HCT116 (cell line): Measurements from ENCODE around the gene ARL5B. TPM values are rescaled to one million over a fixed set of nuclear protein-coding genes. Genes with fewer than 3 reads are reported as not detected.

Source experiments
- ATAC-seq: fragments of 200-7000 bp; cut with Tn5 transposase; 2 replicates; pipeline ENCODE4 v1.9.1; 2020; ENCODE audit warnings: mild to moderate bottlenecking, moderate library complexity
- BruUV-seq: library from RNA; stranded (reverse); fragments of 400-500 nt; replicated peaks from 2 replicates; lab custom pipeline; 2021; lab: Mats Ljungman, UMichigan
- CTCF ChIA-PET: fragments of 300-600 bp; sonication (Branson Sonifier 250); formaldehyde crosslinking; loops from one replicate; lab custom pipeline; 2021; ENCODE audit warnings: antibody characterized with exemption; lab: Charles Lee
- POLR2A ChIA-PET: fragments of 300-600, 350-600 bp; sonication (Branson Sonifier 250); formaldehyde crosslinking; loops from one replicate; lab custom pipeline; 2021; ENCODE audit warnings: antibody characterized with exemption; lab: Charles Lee
- RAD21 ChIA-PET, 2 experiments: fragments of 300-600 bp; sonication (Branson Sonifier 250); formaldehyde crosslinking; loops; one replicate each; lab custom pipeline; 2023; ENCODE audit warnings: low total read pairs in 2 of 2; ENCODE audit not compliant: uncharacterized antibody in 2 of 2, unreplicated experiment in 2 of 2, low non-redundant PET in 1 of 2; lab: Charles Lee
- DNase-seq: peaks from one replicate; pipeline ENCODE4 v3.0.0-alpha.2; 2010; ENCODE audit warnings: low read depth, low spot score
- H2AFZ ChIP-seq: fragments of 200-600 bp; shearing (Covaris generic), sonication (generic); 2 replicates; pipeline ENCODE4 v1.6.1; 2017; ENCODE audit warnings: low read depth, mixed run types, mixed read lengths, antibody characterized with exemption, low read length; ENCODE audit not compliant: poor library complexity, severe bottlenecking
- H3K27ac ChIP-seq: 2 replicates; pipeline ENCODE4 v1.5.1; 2012; ENCODE audit warnings: low read depth, low read length
- H3K27me3 ChIP-seq: fragments of 200-600 bp; sonication (generic); 2 replicates; pipeline ENCODE4 v1.6.1; 2016; ENCODE audit warnings: mixed run types, low read length, mixed read lengths; ENCODE audit not compliant: insufficient read depth
- H3K36me3 ChIP-seq, 2 experiments: fragments of 200-500 bp in 1 of 2; fragments of 200-600 bp in 1 of 2; sonication (Bioruptor generic) in 1 of 2; sonication (generic) in 1 of 2; 2 replicates each; pipeline versions ENCODE4 v1.5.1 to v1.6.1; 2014 to 2016; ENCODE audit warnings: low read length in 2 of 2, inconsistent platforms in 1 of 2, mixed read lengths in 1 of 2, mixed run types in 1 of 2; ENCODE audit not compliant: insufficient read depth in 2 of 2, control insufficient read depth in 1 of 2
- H3K4me1 ChIP-seq, 2 experiments: fragments of 200-600 bp in 1 of 2; sonication (generic) in 1 of 2; 2 replicates each; pipeline versions ENCODE4 v1.5.1 to v1.6.1; 2012 to 2017; ENCODE audit warnings: low read length in 2 of 2, inconsistent platforms in 1 of 2, mild to moderate bottlenecking in 1 of 2, mixed read lengths in 1 of 2, mixed run types in 1 of 2, moderate library complexity in 1 of 2; ENCODE audit not compliant: insufficient read depth in 2 of 2, control insufficient read depth in 1 of 2
- H3K4me2 ChIP-seq: fragments of 200-600 bp; sonication (generic); 2 replicates; pipeline ENCODE4 v1.6.1; 2017; ENCODE audit warnings: mixed run types, low read length, mixed read lengths
- H3K4me3 ChIP-seq, 2 experiments: fragments of 200-600 bp in 1 of 2; sonication (generic) in 1 of 2; replicated peaks in 1 of 2; 2 replicates each; pipeline ENCODE4 v1.5.1; 2011 to 2016; ENCODE audit warnings: low read length in 2 of 2, control low read depth in 1 of 2, low read depth in 1 of 2, mild to moderate bottlenecking in 1 of 2, mixed read lengths in 1 of 2, mixed run types in 1 of 2
- H3K79me2 ChIP-seq: fragments of 200-600 bp; sonication (generic); 2 replicates; pipeline ENCODE4 v1.6.1; 2017; ENCODE audit warnings: mild to moderate bottlenecking, mixed run types, low read length, moderate library complexity, mixed read lengths; ENCODE audit not compliant: insufficient read depth
- H3K9ac ChIP-seq: fragments of 200-600 bp; sonication (generic); 2 replicates; pipeline ENCODE4 v1.6.1; 2016; ENCODE audit warnings: low read length, mixed read lengths
- H3K9me2 ChIP-seq: fragments of 200-600 bp; sonication (generic), shearing (Covaris generic); 2 replicates; pipeline ENCODE4 v1.6.1; 2017; ENCODE audit warnings: mixed run types, mild to moderate bottlenecking, moderate library complexity; ENCODE audit not compliant: insufficient read depth
- H3K9me3 ChIP-seq, 2 experiments: fragments of 200-500 bp in 1 of 2; fragments of 200-600 bp in 1 of 2; sonication (Bioruptor generic) in 1 of 2; sonication (generic) in 1 of 2; 2 replicates each; pipeline ENCODE4 v1.6.1; 2014 to 2017; ENCODE audit warnings: low read length in 2 of 2, mixed read lengths in 2 of 2, inconsistent platforms in 1 of 2, low read depth in 1 of 2, mild to moderate bottlenecking in 1 of 2, mixed run types in 1 of 2, moderate library complexity in 1 of 2; ENCODE audit not compliant: control insufficient read depth in 1 of 2, insufficient read depth in 1 of 2
- H4K20me1 ChIP-seq: fragments of 200-600 bp; sonication (generic), shearing (Covaris generic); 2 replicates; pipeline ENCODE4 v1.6.1; 2017; ENCODE audit warnings: mixed run types, mild to moderate bottlenecking, moderate library complexity; ENCODE audit not compliant: insufficient read depth
- EZH2 ChIP-seq: fragments of 200-600 bp; sonication (generic); IDR thresholded peaks from 2 replicates; pipeline ENCODE4 v1.6.1; 2017; ENCODE audit warnings: antibody characterized with exemption, mixed run types
- JUND ChIP-seq: IDR thresholded peaks from 2 replicates; pipeline ENCODE4 v1.6.1; 2012
- POLR2A ChIP-seq: IDR thresholded peaks from 2 replicates; pipeline ENCODE4 v1.7.0; 2011; ENCODE audit warnings: borderline replicate concordance; ENCODE audit not compliant: insufficient read depth, insufficient read length; ENCODE audit errors: extremely low read depth
- SIN3A ChIP-seq: IDR thresholded peaks from 2 replicates; pipeline ENCODE4 v1.6.1; 2012; ENCODE audit warnings: low read depth
- SP1 ChIP-seq: IDR thresholded peaks from 2 replicates; pipeline ENCODE4 v1.6.1; 2012; ENCODE audit warnings: low read depth
- TCF7L2 ChIP-seq: IDR thresholded peaks from 2 replicates; pipeline ENCODE4 v1.7.0; 2011; ENCODE audit warnings: borderline replicate concordance, inconsistent platforms; ENCODE audit not compliant: insufficient read depth, insufficient read length; ENCODE audit errors: extremely low read depth
- ZFX ChIP-seq: fragments of 450-650 bp; IDR thresholded peaks from 2 replicates; pipeline ENCODE4 v1.6.1; 2017
- intact Hi-C: fragments of 100-400 bp; cut with micrococcal nuclease; formaldehyde crosslinking; loops from 2 replicates; pipeline ENCODE4 v1.10.0; 2022
- total RNA-seq: library from RNA; stranded (reverse); gene quantifications from one replicate; pipeline ENCODE4 v1.2.1, GENCODE V29; 2021; ENCODE audit not compliant: unreplicated experiment
- TF ChIP-seq, protein P1 (sequence below): IDR thresholded peaks from 2 replicates; pipeline ENCODE4 v1.6.1; 2011; ENCODE audit warnings: mild to moderate bottlenecking, low read length, moderate library complexity; ENCODE audit not compliant: insufficient replicate concordance; ENCODE audit errors: extremely low read depth
- TF ChIP-seq, protein P2 (sequence below): IDR thresholded peaks from 2 replicates; pipeline ENCODE4 v1.6.1; 2012; ENCODE audit warnings: low read depth

Gene ARL5B
- total RNA-seq, 1 experiment from 2014 or later: 21.1 TPM

GRCh38 chr10:18665815-18666558, 6.8 kb downstream of the ARL5B start (continued):
- TF ChIP-seq, protein P1, sequence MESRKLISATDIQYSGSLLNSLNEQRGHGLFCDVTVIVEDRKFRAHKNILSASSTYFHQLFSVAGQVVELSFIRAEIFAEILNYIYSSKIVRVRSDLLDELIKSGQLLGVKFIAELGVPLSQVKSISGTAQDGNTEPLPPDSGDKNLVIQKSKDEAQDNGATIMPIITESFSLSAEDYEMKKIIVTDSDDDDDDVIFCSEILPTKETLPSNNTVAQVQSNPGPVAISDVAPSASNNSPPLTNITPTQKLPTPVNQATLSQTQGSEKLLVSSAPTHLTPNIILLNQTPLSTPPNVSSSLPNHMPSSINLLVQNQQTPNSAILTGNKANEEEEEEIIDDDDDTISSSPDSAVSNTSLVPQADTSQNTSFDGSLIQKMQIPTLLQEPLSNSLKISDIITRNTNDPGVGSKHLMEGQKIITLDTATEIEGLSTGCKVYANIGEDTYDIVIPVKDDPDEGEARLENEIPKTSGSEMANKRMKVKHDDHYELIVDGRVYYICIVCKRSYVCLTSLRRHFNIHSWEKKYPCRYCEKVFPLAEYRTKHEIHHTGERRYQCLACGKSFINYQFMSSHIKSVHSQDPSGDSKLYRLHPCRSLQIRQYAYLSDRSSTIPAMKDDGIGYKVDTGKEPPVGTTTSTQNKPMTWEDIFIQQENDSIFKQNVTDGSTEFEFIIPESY: no peak
- no peak for TF ChIP-seq TCF7L2
- no peak for TF ChIP-seq SIN3A
- TF ChIP-seq, protein P2, sequence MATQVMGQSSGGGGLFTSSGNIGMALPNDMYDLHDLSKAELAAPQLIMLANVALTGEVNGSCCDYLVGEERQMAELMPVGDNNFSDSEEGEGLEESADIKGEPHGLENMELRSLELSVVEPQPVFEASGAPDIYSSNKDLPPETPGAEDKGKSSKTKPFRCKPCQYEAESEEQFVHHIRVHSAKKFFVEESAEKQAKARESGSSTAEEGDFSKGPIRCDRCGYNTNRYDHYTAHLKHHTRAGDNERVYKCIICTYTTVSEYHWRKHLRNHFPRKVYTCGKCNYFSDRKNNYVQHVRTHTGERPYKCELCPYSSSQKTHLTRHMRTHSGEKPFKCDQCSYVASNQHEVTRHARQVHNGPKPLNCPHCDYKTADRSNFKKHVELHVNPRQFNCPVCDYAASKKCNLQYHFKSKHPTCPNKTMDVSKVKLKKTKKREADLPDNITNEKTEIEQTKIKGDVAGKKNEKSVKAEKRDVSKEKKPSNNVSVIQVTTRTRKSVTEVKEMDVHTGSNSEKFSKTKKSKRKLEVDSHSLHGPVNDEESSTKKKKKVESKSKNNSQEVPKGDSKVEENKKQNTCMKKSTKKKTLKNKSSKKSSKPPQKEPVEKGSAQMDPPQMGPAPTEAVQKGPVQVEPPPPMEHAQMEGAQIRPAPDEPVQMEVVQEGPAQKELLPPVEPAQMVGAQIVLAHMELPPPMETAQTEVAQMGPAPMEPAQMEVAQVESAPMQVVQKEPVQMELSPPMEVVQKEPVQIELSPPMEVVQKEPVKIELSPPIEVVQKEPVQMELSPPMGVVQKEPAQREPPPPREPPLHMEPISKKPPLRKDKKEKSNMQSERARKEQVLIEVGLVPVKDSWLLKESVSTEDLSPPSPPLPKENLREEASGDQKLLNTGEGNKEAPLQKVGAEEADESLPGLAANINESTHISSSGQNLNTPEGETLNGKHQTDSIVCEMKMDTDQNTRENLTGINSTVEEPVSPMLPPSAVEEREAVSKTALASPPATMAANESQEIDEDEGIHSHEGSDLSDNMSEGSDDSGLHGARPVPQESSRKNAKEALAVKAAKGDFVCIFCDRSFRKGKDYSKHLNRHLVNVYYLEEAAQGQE: no peak

- no TSS peak for BruUV-seq
- ChIA-PET POLR2A (no interaction called here), RAD21 (no interaction called here), CTCF (interaction anchor here (0.7 kb wide), 1 partner anchor 14 kb away, joined by 3 read pairs; no protein-coding TSS in a partner anchor)
- Histone ChIP-seq H3K27ac (no peak overlapping the region), H3K4me2 (peak overlapping the region; percentile 37; the same call in 1 of the 2 replicates), H3K27me3 (no peaks in the 10 kb centered on the region), H3K9ac (no peak overlapping the region), H4K20me1 (no peaks in the 10 kb centered on the region), H3K4me3 (no peak overlapping the region), H3K36me3 (peaks cover 7 to 26% of the 10 kb centered on the region in 2 experiments), H2AFZ (no peak overlapping the region), H3K9me2 (no peaks in the 10 kb centered on the region), H3K79me2 (peaks cover 92% of the 10 kb centered on the region), H3K4me1 (peaks cover 7 to 19% of the 10 kb centered on the region in 2 experiments), H3K9me3 (no peaks in the 10 kb centered on the region)
- ATAC-seq (no peak; the same call in 1 of the 2 replicates), DNase-seq (no peak)
- intact Hi-C loops: no loop called here
- TF ChIP-seq SP1 (no peak), JUND (no peak), TCF7L2 (no peak), SIN3A (no peak), EZH2 (no peak), POLR2A (no peak), ZFX (no peak)
These were observed 7.6 kb downstream of the ARL5B start for GRCh38 chr10:18666810-18667209.
